Stimulated activated CD4-positive, alpha-beta T cell treated with anti-CD3 and anti-CD28 coated beads, TNF-alpha, amount 100 ng/mL, for 48 hours (primary cell): ENCODE measurements around the gene TRIM47.

ENCODE experiments used
- DNase-seq, 3 donors: peaks; one replicate each; pipeline ENCODE4 v3.0.0-alpha.2; 2020; ENCODE audit warnings: low read depth in 3 of 3

Gene TRIM47, protein sequence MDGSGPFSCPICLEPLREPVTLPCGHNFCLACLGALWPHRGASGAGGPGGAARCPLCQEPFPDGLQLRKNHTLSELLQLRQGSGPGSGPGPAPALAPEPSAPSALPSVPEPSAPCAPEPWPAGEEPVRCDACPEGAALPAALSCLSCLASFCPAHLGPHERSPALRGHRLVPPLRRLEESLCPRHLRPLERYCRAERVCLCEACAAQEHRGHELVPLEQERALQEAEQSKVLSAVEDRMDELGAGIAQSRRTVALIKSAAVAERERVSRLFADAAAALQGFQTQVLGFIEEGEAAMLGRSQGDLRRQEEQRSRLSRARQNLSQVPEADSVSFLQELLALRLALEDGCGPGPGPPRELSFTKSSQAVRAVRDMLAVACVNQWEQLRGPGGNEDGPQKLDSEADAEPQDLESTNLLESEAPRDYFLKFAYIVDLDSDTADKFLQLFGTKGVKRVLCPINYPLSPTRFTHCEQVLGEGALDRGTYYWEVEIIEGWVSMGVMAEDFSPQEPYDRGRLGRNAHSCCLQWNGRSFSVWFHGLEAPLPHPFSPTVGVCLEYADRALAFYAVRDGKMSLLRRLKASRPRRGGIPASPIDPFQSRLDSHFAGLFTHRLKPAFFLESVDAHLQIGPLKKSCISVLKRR

DNA sequence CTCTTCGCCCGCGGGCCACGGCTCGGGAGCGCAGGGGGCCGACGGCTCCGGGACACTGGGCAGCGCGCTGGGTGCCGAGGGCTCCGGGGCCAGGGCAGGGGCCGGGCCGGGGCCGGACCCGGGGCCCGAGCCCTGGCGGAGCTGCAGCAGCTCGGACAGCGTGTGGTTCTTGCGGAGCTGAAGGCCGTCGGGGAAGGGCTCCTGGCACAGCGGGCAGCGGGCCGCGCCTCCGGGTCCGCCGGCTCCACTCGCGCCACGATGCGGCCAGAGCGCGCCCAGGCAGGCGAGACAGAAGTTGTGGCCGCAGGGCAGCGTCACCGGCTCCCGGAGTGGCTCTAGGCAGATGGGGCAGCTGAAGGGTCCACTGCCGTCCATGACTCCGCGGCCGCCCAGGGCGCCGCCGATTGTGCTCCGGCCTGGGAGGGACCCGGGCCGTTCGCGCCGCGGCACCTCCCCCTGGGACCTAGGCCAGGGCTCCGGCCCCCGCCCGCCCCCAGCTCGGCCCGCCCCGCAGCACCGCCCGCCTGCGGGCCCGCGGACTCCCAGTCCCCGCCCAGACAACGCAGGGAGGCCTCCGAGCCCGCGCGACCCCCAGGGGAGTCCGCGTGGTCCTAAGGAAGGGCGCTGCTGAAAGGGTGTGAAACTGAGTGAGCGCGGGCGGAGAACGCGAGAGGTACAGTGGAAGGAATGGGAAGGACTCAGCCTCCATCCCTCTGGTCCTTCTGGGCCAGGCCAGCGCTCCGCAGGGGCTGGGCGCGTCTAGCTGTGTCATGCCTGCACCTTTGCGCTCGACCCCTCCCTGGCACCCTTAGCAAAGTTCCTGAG lies at the start of gene TRIM47:
TRIM47 (minus strand) TSS at position 408 of the 825 bp plus-strand sequence; CDS start at position 375, 33 bp downstream.
- DNase-seq = no peak

GRCh38 chr17:75927286-75927922 lies 49.0 kb upstream of the TRIM47 start:
- DNase-seq = no peak

GRCh38 chr17:75926456-75926855 lies 48.1 kb upstream of the TRIM47 start:
- DNase-seq = no peak

DNA sequence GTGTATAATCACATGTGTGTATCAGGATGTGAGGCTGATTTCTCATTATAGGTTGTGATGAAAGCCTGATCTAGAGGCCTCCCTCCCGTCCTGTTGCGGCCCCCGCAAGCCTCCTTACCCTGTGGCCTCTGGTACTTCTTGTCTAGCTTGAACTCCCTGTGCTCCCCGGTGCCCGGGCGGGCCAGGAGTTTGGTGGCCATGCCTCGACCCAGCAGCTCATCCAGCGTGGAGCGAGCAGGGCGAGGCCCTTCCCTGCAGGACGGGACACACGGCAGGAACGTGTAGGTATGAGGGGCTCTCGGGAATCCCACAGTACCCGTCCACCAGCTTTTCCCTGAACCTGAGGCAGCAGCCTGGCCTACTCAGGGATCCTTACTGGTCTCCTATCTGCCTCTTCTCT lies 47.5 kb upstream of the TRIM47 start:
- no peak for DNase-seq

GRCh38 chr17:75925103-75925502 lies 46.7 kb upstream of the TRIM47 start:
- DNase-seq = no peak

- no peak for DNase-seq
These were observed 44.8 kb upstream of the TRIM47 start for GRCh38 chr17:75922963-75923874.

GRCh38 chr17:75922173-75922961 lies 44.0 kb upstream of the TRIM47 start:
- no peak for DNase-seq

DNA sequence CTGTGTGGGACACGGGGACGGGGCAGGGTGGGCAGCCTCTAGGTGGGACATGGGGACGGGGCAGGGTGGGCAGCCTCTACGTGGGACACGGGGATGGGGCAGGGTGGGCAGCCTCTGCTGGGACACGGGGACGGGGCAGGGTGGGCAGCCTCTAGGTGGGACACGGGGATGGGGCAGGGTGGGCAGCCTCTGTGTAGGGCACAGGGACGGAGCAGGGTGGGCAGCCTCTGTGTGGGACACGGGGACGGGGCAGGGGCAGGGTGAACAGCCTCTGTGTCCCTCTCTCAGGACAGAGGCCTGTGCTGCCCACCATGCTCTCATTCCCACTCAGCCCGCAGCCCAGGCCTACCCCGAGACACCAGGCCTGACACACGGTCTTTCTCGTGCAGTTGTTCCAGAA lies 43.2 kb upstream of the TRIM47 start:
- no peak for DNase-seq

DNA sequence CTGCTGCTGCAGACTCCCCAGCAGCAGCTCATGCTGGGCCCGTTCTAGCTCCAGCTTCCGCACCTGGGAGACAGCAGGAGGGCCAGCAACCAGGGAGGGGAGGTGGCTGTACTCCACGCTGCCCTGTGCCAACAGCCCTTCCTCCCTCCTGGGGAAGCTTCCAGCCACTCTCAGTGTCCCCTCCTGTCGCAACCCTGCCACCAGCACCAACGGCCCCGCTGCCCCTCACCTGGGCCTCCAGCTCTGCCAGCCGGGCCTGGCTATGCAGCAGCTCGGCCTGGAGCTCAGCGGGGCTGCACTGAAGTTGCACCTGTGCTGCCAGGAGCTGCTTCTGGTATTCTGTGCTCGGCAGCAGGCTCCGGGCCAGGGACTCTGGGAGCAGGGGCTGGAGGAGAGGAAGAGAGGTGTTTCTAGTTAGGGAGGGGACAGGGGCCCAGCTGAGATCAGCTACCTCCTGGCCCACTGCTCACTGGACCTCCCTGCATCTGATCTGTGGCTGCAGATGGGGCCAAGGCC lies 41.7 kb upstream of the TRIM47 start:
- no peak for DNase-seq

- DNase-seq = no peak
These were observed 41.2 kb upstream of the TRIM47 start for GRCh38 chr17:75919611-75920010.

DNA sequence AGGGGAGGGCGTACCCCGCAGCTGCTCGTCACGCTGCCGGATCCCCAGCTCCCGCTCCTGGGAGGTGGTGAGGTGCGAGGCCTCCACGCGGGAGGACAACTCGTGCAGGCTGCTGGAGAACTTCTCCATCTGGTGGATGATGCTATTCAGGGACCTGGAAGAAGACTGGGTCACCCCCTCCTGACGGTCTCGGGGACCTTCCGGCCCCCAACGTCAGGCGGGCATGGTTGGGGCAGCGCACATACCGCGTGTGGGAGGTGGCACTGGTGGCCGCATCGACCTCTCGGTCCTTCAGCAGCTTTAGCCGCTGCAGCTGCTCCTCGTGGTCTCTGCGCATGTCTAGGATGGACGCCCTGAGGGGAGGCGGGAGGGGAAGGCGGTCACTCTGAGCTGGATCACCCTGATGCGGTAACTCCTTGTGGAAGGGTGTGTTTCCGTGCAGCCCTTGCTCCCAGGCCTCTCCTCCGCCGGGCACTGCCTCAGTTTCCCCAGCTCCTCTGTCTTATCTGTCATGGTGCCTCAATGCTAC lies 39.6 kb upstream of the TRIM47 start:
- DNase-seq = no peak

GRCh38 chr17:75917141-75917916 lies 38.9 kb upstream of the TRIM47 start:
- no peak for DNase-seq

- no peak for DNase-seq
These were observed 36.9 kb upstream of the TRIM47 start for GRCh38 chr17:75915268-75915667.

GRCh38 chr17:75914643-75915267 lies 36.4 kb upstream of the TRIM47 start:
- DNase-seq = no peak

- DNase-seq = no peak
These were observed 35.3 kb upstream of the TRIM47 start for GRCh38 chr17:75913537-75914210.

DNA sequence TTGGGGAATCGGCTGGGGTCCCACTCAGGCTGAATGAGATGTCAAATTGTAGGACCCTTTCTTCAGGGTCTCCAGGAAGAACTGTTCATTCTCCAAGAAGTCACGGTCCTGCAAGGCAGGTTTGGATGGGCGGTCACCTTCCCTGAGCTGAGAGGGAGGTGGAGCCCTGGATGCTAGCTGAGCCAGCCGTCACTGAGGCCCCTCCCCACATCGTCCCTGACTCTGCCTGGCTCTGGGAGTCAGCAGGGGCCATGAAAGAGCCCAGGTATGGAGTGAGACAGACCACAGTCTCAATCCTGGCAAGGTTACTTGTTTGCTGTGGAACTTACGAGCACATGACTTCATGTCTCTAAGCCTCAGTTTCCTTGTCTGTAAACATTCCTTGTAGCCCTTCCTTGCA lies 32.3 kb upstream of the TRIM47 start:
- DNase-seq = no peak

- DNase-seq = no peak
These were observed 31.5 kb upstream of the TRIM47 start for GRCh38 chr17:75909812-75910274.
